ENCODE data around the gene PGM3. TPM values are rescaled to one million over a fixed set of nuclear protein-coding genes. Genes with fewer than 3 reads are reported as not detected.
A peak's percentile ranks its signal among the peaks of the same experiment; 100 is the strongest.

PGM3 gene
- total and polyA plus RNA-seq, 4 donors: 5.8 to 61.0 (median 36.7) TPM

DNA sequence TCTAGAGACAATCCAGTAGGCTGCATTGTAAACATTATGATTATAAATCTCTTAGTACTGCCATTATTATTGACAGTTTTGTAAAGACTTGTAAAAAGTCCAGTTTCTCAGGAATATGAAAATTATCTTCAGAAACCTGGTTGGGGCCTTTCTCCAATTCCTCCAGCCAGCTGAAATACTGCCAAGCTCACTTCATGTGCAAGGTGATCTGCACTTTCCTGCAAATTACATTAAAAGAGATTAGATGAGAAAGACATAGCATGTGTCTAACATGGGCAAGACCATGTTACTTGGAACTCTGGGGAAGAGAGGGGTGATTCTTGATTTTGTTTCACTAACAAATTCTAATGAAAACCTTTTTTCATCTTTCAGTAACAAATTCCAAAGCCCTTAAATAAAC, 24.0 kb downstream of the PGM3 start:
- peaks cover 0 to 2% of the 10 kb centered on the region in 2 donors for H3K4me1 ChIP-seq (ENCODE audit: control insufficient read depth in 1 of 2, insufficient read depth in 2 of 2, low read length in 2 of 2)
- no peaks in the 10 kb centered on the region for H3K9me3 ChIP-seq (ENCODE audit: control insufficient read depth, low read length)
- intact Hi-C loops (cut with DNase I): no loop called here
- DNase-seq (no peak), ATAC-seq (ENCODE audit: low FRiP score) (no peak)
- peaks cover 17 to 21% of the 10 kb centered on the region in 2 donors for H3K36me3 ChIP-seq (ENCODE audit: control insufficient read depth in 1 of 2, insufficient read depth in 2 of 2, low read length in 1 of 2)
- H3K27ac ChIP-seq (ENCODE audit: low read depth in 1 of 2, low read length in 2 of 2): no peak overlapping the region
- H3K27me3 ChIP-seq (ENCODE audit: control insufficient read depth in 1 of 2, insufficient read depth in 2 of 2, low read length in 1 of 2): no peaks in the 10 kb centered on the region
- H3K4me3 ChIP-seq (ENCODE audit: low read length in 2 of 2): no peak overlapping the region

DNA sequence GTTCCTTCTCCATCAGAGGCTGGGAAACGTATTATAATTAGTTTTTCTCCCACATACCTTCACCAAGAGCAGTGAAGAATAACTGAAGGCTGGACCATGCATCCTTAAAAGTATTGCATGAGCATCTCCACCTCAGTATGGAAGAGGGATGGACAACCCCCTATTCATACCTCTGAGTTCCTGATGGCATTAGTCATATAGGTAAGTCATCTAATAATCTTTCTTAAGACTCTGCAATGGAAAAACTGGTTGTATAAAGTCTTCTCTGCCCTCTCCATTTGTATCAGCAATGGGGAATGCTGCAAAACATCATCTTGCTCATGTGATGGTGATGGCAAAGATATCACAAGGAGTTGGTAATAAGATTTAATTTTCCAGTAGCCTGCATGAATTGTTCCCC, 24.5 kb downstream of the PGM3 start:
- DNase-seq (no peak), ATAC-seq (ENCODE audit: low FRiP score) (no peak)
- peaks cover 0 to 2% of the 10 kb centered on the region in 2 donors for H3K4me1 ChIP-seq (ENCODE audit: control insufficient read depth in 1 of 2, insufficient read depth in 2 of 2, low read length in 2 of 2)
- H3K27me3 ChIP-seq (ENCODE audit: control insufficient read depth in 1 of 2, insufficient read depth in 2 of 2, low read length in 1 of 2): no peaks in the 10 kb centered on the region
- H3K36me3 ChIP-seq (ENCODE audit: control insufficient read depth in 1 of 2, insufficient read depth in 2 of 2, low read length in 1 of 2): peaks cover 17 to 21% of the 10 kb centered on the region in 2 donors
- no peaks in the 10 kb centered on the region for H3K9me3 ChIP-seq (ENCODE audit: control insufficient read depth, low read length)
- no peak overlapping the region for H3K4me3 ChIP-seq (ENCODE audit: low read length in 2 of 2)
- intact Hi-C loops (cut with DNase I): no loop called here
- H3K27ac ChIP-seq (ENCODE audit: low read depth in 1 of 2, low read length in 2 of 2): no peak overlapping the region
- WGBS, 2 donors: 79 to 89% methylated on average over 1 of the region's 1 CpG

DNA sequence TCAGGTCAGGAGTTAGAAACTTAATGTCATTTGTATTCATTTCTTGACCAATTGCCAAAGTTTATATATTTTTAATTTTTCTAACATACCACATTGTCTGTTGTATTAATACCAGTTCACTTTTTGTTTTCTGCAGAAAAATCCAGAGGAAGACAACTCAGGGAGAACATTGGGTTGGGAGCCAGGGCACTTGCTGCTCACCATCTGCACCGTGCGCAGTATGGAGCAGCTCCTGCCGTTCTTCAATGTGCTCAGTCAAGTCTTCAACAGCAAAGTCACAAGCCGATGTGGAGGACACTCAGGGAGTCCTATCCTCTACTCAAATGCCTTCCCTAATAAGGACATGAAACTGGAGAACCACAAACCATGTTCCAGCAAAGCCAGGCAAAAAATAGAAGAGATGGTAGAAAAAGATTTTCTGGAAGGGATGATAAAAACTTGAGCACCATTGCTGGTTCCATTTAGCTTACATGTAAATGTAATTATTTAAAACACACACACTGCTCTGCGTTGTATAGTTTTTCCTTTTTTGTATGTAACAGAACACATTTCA, 25.3 kb downstream of the PGM3 start:
- H3K27me3 ChIP-seq (ENCODE audit: control insufficient read depth in 1 of 2, insufficient read depth in 2 of 2, low read length in 1 of 2): no peaks in the 10 kb centered on the region
- H3K27ac ChIP-seq (ENCODE audit: low read depth in 1 of 2, low read length in 2 of 2): peak overlapping the region in 1 of 2 donors; percentile 57
- WGBS, 2 donors: 70 to 80% methylated on average over 5 of the region's 5 CpGs
- DNase-seq: no peak
- H3K36me3 ChIP-seq (ENCODE audit: control insufficient read depth in 1 of 2, insufficient read depth in 2 of 2, low read length in 1 of 2): peaks cover 17 to 21% of the 10 kb centered on the region in 2 donors
- no peak for ATAC-seq (ENCODE audit: low FRiP score)
- intact Hi-C loops (cut with DNase I): no loop called here
- H3K4me1 ChIP-seq (ENCODE audit: control insufficient read depth in 1 of 2, insufficient read depth in 2 of 2, low read length in 2 of 2): peaks cover 0 to 2% of the 10 kb centered on the region in 2 donors
- H3K4me3 ChIP-seq (ENCODE audit: low read length in 2 of 2): no peak overlapping the region
- no peaks in the 10 kb centered on the region for H3K9me3 ChIP-seq (ENCODE audit: control insufficient read depth, low read length)

DNA sequence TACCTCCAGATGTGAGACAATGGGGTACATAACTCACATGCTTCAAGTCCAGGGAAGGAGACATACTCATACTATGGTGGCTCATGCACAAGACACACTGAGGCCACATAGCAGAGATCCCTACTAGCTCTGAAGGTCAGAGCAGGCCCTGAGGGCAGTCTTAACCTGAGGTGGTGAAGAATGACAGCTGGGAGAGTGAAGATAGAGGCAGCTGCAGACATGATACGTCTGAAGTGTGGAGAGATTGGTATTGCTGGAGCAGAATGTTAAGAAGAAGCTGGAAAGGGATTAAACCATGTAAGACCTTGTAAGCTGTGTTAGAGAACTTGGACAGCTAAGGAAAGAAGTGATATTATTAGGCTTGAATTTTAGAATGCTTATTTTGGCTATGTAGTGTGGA, 32.9 kb downstream of the PGM3 start:
- Histone ChIP-seq H3K4me3 (ENCODE audit: low read length in 2 of 2) (no peak overlapping the region), H3K4me1 (ENCODE audit: control insufficient read depth in 1 of 2, insufficient read depth in 2 of 2, low read length in 2 of 2) (no peaks in the 10 kb centered on the region), H3K36me3 (ENCODE audit: control insufficient read depth in 1 of 2, insufficient read depth in 2 of 2, low read length in 1 of 2) (peaks cover 3 to 9% of the 10 kb centered on the region in 2 donors), H3K27ac (ENCODE audit: low read depth in 1 of 2, low read length in 2 of 2) (peak overlapping the region in 1 of 2 donors; percentile 28), H3K27me3 (ENCODE audit: control insufficient read depth in 1 of 2, insufficient read depth in 2 of 2, low read length in 1 of 2) (no peaks in the 10 kb centered on the region), H3K9me3 (ENCODE audit: control insufficient read depth, low read length) (no peaks in the 10 kb centered on the region)
- no peak for DNase-seq
- intact Hi-C loops (cut with DNase I): no loop called here
- ATAC-seq (ENCODE audit: low FRiP score): no peak
- whole genome bisulfite sequencing, 2 donors: 3 to 11% methylated on average over 1 of the region's 1 CpG

- Histone ChIP-seq H3K27me3 (ENCODE audit: control insufficient read depth in 1 of 2, insufficient read depth in 2 of 2, low read length in 1 of 2) (no peaks in the 10 kb centered on the region), H3K4me3 (ENCODE audit: low read length in 2 of 2) (no peak overlapping the region), H3K4me1 (ENCODE audit: control insufficient read depth in 1 of 2, insufficient read depth in 2 of 2, low read length in 2 of 2) (no peaks in the 10 kb centered on the region), H3K36me3 (ENCODE audit: control insufficient read depth in 1 of 2, insufficient read depth in 2 of 2, low read length in 1 of 2) (peaks cover 5 to 10% of the 10 kb centered on the region in 2 donors), H3K9me3 (ENCODE audit: control insufficient read depth, low read length) (no peaks in the 10 kb centered on the region), H3K27ac (ENCODE audit: low read depth in 1 of 2, low read length in 2 of 2) (no peak overlapping the region)
- 15 to 28% methylated on average over 2 of the region's 2 CpGs for WGBS, 2 donors
- ATAC-seq (ENCODE audit: low FRiP score) (no peak), DNase-seq (no peak)
- intact Hi-C loops (cut with DNase I): no loop called here
These were observed 37.3 kb downstream of the PGM3 start for GRCh38 chr6:83155794-83156193.

- WGBS, 2 donors: 86% methylated on average over 4 of the region's 4 CpGs
- Histone ChIP-seq H3K27me3 (ENCODE audit: control insufficient read depth in 1 of 2, insufficient read depth in 2 of 2, low read length in 1 of 2) (no peaks in the 10 kb centered on the region), H3K4me3 (ENCODE audit: low read length in 2 of 2) (no peak overlapping the region), H3K9me3 (ENCODE audit: control insufficient read depth, low read length) (no peaks in the 10 kb centered on the region), H3K36me3 (ENCODE audit: control insufficient read depth in 1 of 2, insufficient read depth in 2 of 2, low read length in 1 of 2) (peaks cover 5 to 6% of the 10 kb centered on the region in 2 donors), H3K27ac (ENCODE audit: low read depth in 1 of 2, low read length in 2 of 2) (no peak overlapping the region), H3K4me1 (ENCODE audit: control insufficient read depth in 1 of 2, insufficient read depth in 2 of 2, low read length in 2 of 2) (no peaks in the 10 kb centered on the region)
- intact Hi-C loops (cut with DNase I): no loop called here
- DNase-seq (no peak), ATAC-seq (ENCODE audit: low FRiP score) (no peak)
These were observed 39.1 kb downstream of the PGM3 start for GRCh38 chr6:83153883-83154521.

DNA sequence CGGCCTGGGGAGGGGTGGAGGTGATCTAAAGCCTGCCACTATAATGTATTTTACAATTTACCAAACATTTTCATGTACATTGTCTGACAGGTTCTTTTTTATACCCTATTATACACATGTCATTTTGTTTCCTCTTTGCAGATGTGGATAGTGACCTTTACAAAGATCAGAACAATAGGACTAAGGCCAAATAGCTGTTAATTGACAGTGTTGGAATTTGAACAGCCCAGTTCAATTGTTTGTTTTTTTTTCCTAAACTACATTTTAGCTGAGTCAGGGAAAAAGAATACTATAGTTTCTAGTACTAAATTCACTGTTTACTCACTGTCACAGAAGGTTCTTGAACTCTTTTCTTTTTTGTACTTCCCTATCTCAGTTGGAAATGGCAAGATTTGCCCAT, 40.2 kb downstream of the PGM3 start:
- H3K4me3 ChIP-seq (ENCODE audit: low read length in 2 of 2): no peak overlapping the region
- peaks cover 5% of the 10 kb centered on the region in 2 donors for H3K36me3 ChIP-seq (ENCODE audit: control insufficient read depth in 1 of 2, insufficient read depth in 2 of 2, low read length in 1 of 2)
- H3K9me3 ChIP-seq (ENCODE audit: control insufficient read depth, low read length): no peaks in the 10 kb centered on the region
- no peak overlapping the region for H3K27ac ChIP-seq (ENCODE audit: low read depth in 1 of 2, low read length in 2 of 2)
- DNase-seq (no peak), ATAC-seq (ENCODE audit: low FRiP score) (no peak)
- intact Hi-C loops (cut with DNase I): no loop called here
- no peaks in the 10 kb centered on the region for H3K27me3 ChIP-seq (ENCODE audit: control insufficient read depth in 1 of 2, insufficient read depth in 2 of 2, low read length in 1 of 2)
- WGBS, 2 donors: 89 to 91% methylated on average over 1 of the region's 1 CpG
- no peaks in the 10 kb centered on the region for H3K4me1 ChIP-seq (ENCODE audit: control insufficient read depth in 1 of 2, insufficient read depth in 2 of 2, low read length in 2 of 2)

- WGBS, 2 donors: 89 to 93% methylated on average over 2 of the region's 2 CpGs
- Histone ChIP-seq H3K9me3 (ENCODE audit: control insufficient read depth, low read length) (no peaks in the 10 kb centered on the region), H3K27me3 (ENCODE audit: control insufficient read depth in 1 of 2, insufficient read depth in 2 of 2, low read length in 1 of 2) (no peaks in the 10 kb centered on the region), H3K36me3 (ENCODE audit: control insufficient read depth in 1 of 2, insufficient read depth in 2 of 2, low read length in 1 of 2) (peaks cover 5% of the 10 kb centered on the region in 2 donors), H3K4me3 (ENCODE audit: low read length in 2 of 2) (no peak overlapping the region), H3K4me1 (ENCODE audit: control insufficient read depth in 1 of 2, insufficient read depth in 2 of 2, low read length in 2 of 2) (no peaks in the 10 kb centered on the region), H3K27ac (ENCODE audit: low read depth in 1 of 2, low read length in 2 of 2) (no peak overlapping the region)
- DNase-seq: no peak
- no peak for ATAC-seq (ENCODE audit: low FRiP score)
- intact Hi-C loops (cut with DNase I): no loop called here
These were observed 42.0 kb downstream of the PGM3 start for GRCh38 chr6:83151114-83151513.

GRCh38 chr6:83138758-83139157, 54.3 kb downstream of the PGM3 start:
- DNase-seq: no peak
- Histone ChIP-seq H3K36me3 (ENCODE audit: control insufficient read depth in 1 of 2, insufficient read depth in 2 of 2, low read length in 1 of 2) (peaks cover under 1 to 5% of the 10 kb centered on the region in 2 donors), H3K4me3 (ENCODE audit: low read length in 2 of 2) (no peak overlapping the region), H3K27ac (ENCODE audit: low read depth in 1 of 2, low read length in 2 of 2) (no peak overlapping the region), H3K27me3 (ENCODE audit: control insufficient read depth in 1 of 2, insufficient read depth in 2 of 2, low read length in 1 of 2) (no peaks in the 10 kb centered on the region), H3K4me1 (ENCODE audit: control insufficient read depth in 1 of 2, insufficient read depth in 2 of 2, low read length in 2 of 2) (no peaks in the 10 kb centered on the region), H3K9me3 (ENCODE audit: control insufficient read depth, low read length) (no peaks in the 10 kb centered on the region)
- WGBS, 2 donors: 84% methylated on average over 3 of the region's 3 CpGs
- ATAC-seq (ENCODE audit: low FRiP score): no peak
- intact Hi-C loops (cut with DNase I): no loop called here

All from aorta (tissue), 5 donors.